ENCODE data around the gene OR56A3.
A peak's percentile ranks its signal among the peaks of the same experiment; 100 is the strongest.
"Not testable (repeated sequence)": the region's sequence is repeated elsewhere in the genome, so short reads cannot be mapped to it uniquely, and the experiment has no call there.

OR56A3 gene, protein sequence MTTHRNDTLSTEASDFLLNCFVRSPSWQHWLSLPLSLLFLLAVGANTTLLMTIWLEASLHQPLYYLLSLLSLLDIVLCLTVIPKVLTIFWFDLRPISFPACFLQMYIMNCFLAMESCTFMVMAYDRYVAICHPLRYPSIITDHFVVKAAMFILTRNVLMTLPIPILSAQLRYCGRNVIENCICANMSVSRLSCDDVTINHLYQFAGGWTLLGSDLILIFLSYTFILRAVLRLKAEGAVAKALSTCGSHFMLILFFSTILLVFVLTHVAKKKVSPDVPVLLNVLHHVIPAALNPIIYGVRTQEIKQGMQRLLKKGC

GRCh38 chr11:5941951-5942350, at the start of gene OR56A3:
Gene OR56A3 (plus strand): TSS chr11:5942251. CDS start chr11:5947347, 5,096 bp downstream.
- no peak for DNase-seq (ENCODE audit: low read depth in 2 of 2)

GRCh38 chr11:5892908-5893307, 49.1 kb upstream of the OR56A3 start, which contains the start of gene OR52E5:
Gene OR52E5 (plus strand): TSS chr11:5893208. CDS start chr11:5900777, 7,569 bp downstream.
- no peak for DNase-seq (ENCODE audit: low read depth in 2 of 2)

GRCh38 chr11:5899534-5899933, 42.5 kb upstream of the OR56A3 start:
- no peak for DNase-seq (ENCODE audit: low read depth in 2 of 2)

- no peak for DNase-seq (ENCODE audit: low read depth in 2 of 2)
Measured at GRCh38 chr11:5910540-5910939, 31.5 kb upstream of the OR56A3 start.

DNA sequence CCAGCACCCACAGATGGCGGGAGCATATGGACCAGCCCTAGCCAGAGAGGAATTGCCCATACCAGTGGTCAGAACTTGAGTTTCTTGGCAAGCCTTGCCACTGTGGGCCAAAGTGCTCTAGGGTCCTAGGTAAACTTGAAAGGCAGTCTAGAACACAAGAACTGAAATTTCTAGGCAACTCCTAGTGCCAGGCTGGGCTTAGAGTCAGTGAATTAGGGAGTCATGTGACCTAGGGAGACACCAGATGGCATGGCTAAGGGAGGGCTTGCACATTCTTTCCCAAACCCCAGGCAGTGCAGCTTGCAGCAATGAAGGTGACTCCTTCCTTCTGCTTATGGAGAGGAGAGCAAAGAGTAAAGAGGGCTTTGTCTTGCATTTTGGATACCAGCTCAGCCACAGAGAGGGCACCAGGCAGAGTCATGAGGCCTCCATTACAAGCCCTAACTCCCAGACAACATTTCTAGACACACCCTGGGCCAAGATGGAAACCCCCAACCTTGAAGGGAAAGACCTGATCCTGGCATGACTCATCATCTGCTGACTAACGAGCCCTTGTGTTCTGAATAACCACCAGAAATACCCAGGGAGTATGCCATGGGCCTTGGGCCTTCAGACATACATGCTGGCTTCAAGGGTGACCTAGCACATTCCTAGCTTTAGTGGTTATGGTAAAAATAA, 19.2 kb upstream of the OR56A3 start:
- DNase-seq (ENCODE audit: low read depth in 2 of 2), result peak; percentile 0 to 2

DNA sequence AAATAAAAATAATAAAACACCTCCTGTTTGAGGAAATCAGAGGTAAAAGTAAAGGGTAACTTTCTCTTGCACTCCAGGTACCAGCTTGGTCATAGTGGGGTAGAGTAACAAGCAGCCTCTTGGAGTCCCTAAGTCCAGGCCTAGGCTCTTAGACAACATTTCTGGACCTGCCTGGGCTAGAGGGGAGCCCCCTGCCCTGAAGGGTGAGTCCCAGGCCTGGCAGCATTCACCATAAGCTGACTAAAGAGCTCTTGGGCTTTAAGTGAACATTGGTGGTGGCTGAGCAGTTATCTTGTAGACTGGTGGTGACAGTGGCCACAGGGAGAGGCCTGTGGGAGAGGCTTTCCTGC, 18.6 kb upstream of the OR56A3 start:
- no peak for DNase-seq (ENCODE audit: low read depth in 2 of 2)

DNA sequence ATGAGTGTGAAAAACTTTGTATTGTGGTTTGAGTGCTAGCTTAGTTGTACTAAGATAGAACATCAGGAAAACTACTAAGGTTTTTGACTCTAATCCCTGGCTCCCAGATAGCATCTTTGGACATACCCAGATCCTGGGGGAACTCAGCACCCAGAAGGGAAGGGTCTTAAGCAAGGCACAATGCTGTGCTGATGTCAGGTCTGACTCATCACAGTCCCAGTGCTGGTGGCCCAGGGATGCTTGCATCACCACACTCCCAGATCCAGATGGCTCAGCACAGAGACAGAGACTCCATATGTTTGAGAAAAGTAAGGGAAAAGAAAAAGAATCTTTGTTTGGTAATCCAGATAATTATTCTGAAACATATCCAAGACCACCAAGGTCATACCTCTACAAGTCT, 18.3 kb upstream of the OR56A3 start:
- no peak for DNase-seq (ENCODE audit: low read depth in 2 of 2)

- DNase-seq (ENCODE audit: low read depth in 2 of 2), result no peak
Measured at GRCh38 chr11:5928271-5928670, 13.8 kb upstream of the OR56A3 start.

GRCh38 chr11:5928811-5929210, 13.2 kb upstream of the OR56A3 start:
- no peak for DNase-seq (ENCODE audit: low read depth in 2 of 2)

DNA sequence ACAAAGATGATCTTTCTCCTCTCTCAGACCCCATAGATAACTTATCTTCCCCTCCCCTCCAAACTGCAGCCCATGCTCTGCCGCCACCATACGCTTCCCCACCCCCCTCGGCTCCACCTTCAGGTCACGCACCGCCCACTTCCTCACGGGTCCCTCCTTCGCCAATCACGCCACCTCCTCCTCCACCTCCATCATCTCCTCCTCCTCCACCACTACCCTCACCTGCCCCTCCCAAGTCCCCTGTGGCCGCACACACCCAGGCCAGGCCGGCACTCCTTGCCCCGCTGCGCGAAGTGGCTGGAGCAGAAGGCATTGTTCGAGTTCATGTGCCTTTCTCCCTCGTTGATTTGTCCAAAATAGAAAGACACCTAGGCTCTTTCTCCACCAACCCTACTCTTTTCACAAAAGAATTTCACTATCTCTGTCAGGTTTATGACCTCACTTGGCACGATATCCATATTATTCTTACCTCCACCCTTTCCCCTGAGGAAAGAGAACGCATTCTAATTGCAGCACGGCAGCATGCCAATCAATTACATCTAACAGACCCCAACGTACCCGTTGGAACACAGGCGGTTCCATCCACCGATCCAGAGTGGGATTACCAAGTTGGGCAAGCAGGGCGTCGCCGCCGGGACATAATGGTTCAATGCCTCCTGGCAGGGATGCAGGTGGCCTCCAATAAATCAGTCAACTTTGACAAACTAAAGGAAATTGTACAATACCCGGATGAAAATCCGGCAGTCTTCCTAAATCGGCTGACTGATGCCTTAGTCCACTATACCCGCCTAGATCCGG, 12.3 kb upstream of the OR56A3 start:
- no peak for DNase-seq (ENCODE audit: low read depth in 2 of 2)

- DNase-seq (ENCODE audit: low read depth in 2 of 2), result no peak
Measured at GRCh38 chr11:5930614-5931013, 11.4 kb upstream of the OR56A3 start.

- no peak for DNase-seq (ENCODE audit: low read depth in 2 of 2)
Measured at GRCh38 chr11:5931061-5931460, 11.0 kb upstream of the OR56A3 start.

GRCh38 chr11:5932671-5933070, 9.4 kb upstream of the OR56A3 start:
- DNase-seq (ENCODE audit: low read depth in 2 of 2), result no peak

DNA sequence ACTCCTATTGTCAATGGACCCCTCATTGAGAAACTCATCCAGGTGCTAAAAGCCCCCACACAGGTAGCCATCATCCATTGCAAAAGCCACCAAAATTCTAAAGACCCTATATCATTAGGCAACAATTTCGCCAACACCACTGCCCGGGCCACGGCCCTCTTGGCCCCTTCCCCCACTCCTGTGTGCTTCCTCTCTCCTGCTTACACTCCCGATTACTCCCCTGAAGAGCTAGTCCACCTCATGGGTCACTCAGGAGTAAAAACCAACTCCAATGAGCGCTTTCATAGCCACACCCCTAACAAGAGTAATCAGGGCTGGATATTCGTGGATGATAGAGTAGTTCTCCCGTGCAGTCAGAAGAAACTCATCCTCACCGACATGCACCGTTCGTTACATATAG, 8.9 kb upstream of the OR56A3 start:
- no peak for DNase-seq (ENCODE audit: low read depth in 2 of 2)

DNA sequence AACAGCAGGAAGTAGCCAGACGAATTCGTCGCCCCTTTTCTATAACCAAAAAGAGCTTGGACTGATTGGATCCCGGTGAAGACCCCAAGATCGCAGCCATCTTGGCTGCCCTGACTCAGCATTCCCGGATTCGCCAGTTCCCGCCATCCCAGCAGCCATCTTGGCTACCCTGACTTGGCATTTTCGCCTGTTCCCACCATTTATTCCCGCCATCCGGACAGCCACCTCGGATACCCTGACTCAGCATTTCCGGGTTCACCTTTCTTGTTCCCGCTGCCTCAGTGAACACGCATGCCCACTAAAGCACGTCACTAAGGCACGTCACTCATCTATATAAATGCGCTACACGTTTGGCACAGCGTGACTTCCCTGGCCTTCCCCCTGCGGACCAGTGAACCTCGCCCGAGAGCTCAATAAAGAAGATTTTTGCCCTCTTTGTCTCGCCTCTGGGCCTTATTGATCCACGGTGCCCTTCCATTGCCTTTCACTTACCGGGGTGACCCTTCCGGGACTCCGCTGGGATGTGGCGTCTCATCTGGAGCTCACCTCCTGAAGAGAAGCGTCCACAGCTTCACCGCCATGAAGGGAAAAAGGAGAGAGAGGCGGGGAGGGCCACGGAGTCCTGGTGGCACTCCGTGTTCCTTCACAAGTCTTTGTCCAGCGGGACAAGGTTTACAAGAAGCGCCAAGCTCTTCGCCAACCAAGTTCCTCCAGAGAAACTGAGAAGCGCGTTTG, 4.0 kb upstream of the OR56A3 start:
- no peak for DNase-seq (ENCODE audit: low read depth in 2 of 2)

- no peak for DNase-seq (ENCODE audit: low read depth in 2 of 2)
Measured at GRCh38 chr11:5938603-5938965, 3.5 kb upstream of the OR56A3 start.

GRCh38 chr11:5940748-5941147, 1.3 kb upstream of the OR56A3 start:
- DNase-seq (ENCODE audit: low read depth in 2 of 2), result no peak

DNA sequence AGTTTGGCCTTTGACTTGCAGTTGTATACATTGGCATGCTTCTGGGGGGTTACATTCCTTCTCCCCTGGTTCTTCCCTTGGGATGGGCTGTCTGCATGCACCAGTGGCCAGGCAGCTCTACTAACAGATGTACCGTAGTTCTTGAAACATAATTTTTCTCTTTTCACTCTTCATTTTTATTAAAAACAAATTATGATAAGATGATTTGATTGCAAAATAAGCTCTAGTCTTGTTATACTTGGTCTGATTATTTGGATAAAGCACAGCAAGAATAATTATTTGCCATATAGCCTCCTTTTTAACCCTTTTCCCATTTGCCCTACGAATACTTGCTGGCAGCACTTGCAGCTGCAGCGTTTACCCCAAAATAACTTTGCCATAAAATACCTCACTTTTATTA, 13.5 kb downstream of the OR56A3 start:
- no peak for DNase-seq (ENCODE audit: low read depth in 2 of 2)

DNA sequence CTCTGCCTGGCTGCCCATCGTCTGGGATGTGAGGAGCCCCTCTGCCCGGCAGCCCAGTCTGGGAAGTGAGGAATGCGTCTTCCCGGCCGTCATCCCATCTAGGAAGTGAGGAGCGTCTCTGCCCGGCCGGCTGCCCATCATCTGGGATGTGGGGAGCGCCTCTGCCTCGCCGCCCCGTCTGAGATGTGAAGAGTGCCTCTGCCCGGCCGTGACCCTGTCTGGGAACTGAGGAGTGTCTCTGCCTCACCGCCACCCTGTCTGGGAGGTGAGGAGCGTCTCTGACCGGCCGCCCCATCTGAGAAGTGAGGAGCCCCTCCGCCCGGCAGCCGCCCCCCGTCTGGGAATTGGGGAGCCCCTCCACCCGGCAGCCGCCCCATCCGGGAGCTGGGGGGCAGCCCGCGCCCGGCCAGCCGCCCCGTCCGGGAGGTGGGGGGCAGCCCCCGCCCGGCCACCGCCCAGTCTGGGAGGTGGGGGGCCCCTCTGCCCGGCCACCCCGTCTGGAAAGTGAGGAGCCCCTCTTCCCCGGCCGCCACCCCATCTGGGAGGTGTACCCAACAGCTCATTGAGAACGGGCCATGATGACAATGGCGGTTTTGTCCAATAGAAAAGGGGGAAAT, 18.8 kb downstream of the OR56A3 start:
- DNase-seq (ENCODE audit: low read depth in 2 of 2), result not testable (repeated sequence)

DNA sequence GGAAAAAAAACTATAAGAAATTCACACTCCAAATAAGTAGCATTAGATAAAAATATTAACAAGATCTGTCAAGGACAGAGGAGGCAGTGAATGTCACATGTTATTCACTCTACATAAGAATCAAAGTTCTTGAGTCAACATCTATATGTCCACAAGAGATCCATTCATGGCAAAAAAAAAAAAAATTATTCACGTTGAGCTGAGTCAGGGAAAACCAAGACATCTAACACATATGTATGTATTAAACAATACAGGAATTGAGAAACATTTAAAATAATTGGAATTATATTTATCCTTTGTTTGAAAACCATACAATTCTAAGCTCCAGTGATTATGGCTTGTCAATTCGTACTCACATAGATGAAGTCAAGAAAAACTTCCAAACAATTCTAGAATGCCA, 24.9 kb downstream of the OR56A3 start:
- DNase-seq (ENCODE audit: low read depth in 2 of 2), result no peak

- DNase-seq (ENCODE audit: low read depth in 2 of 2), result no peak
Measured at GRCh38 chr11:5967708-5968107, 25.7 kb downstream of the OR56A3 start.

- no peak for DNase-seq (ENCODE audit: low read depth in 2 of 2)
Measured at GRCh38 chr11:5968394-5968793, 26.3 kb downstream of the OR56A3 start, which contains the start of gene OR56A5. Gene OR56A5 (minus strand): TSS chr11:5968494. CDS start chr11:5968494, 0 bp downstream.
